HG03060 (cell line): ENCODE data around the gene SDHAF3.
"Not testable (repeated sequence)": the region's sequence is repeated elsewhere in the genome, so short reads cannot be mapped to it uniquely, and the experiment has no call there.

Source experiments
- ATAC-seq: cut with Tn5 transposase; IDR thresholded peaks from one replicate; pipeline ENCODE4 v1.9.1; 2021; ENCODE audit warnings: low read depth, moderate number of reproducible peaks; ENCODE audit not compliant: unreplicated experiment

Gene SDHAF3

DNA sequence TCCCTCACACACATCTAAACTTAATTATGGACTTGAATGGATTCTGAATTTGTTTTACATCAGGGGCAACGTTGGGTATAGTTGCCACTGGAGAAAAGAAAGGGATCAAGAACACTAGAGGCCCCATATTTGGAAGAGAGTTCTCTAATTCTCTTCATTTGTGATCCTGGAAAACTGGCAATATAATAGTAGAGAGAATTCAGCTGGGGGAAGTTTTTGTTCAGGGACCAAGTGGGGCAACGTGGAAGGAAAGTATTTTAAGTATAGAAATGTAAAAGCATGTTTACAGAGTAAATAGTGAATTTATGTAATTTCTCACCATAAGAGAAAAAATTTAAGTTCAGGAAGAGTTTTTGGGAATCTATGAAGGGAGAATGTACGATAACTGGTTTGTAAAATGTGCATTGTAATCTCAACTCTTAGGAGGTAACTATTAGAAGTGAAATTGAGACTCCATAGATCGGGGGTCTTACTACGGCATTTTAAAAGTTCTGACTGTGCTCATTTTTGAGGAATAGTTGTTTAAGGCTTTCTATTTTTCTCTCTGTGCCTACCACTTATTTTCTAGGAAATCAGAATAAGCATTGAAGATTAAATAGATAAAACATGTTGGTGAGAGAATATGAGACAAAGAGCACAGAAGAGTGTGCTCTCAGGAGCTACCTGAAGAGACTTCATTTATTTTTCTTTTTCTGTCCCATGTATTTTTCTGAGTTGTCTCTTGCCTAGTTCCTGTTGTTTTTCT, 3.4 kb downstream of the SDHAF3 start:
- ATAC-seq, result no peak

DNA sequence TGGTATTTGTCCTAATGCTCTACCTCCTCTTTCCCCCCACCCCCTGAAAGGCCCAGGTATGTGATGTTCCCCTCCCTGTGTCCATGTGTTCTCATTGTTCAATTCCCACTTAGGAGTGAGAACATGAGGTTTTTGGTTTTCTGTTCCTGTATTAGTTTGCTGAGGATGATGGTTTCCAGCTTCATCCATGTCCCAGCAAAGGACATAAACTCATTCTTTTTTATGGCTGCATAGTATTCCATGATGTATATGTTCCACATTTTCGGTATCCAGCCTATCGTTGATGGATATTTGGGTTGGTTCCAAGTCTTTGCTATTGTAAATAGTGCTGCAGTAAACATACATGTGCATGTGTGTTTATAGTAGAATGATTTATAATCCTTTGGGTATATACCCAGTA, 5.6 kb downstream of the SDHAF3 start:
- not testable (repeated sequence) for ATAC-seq

DNA sequence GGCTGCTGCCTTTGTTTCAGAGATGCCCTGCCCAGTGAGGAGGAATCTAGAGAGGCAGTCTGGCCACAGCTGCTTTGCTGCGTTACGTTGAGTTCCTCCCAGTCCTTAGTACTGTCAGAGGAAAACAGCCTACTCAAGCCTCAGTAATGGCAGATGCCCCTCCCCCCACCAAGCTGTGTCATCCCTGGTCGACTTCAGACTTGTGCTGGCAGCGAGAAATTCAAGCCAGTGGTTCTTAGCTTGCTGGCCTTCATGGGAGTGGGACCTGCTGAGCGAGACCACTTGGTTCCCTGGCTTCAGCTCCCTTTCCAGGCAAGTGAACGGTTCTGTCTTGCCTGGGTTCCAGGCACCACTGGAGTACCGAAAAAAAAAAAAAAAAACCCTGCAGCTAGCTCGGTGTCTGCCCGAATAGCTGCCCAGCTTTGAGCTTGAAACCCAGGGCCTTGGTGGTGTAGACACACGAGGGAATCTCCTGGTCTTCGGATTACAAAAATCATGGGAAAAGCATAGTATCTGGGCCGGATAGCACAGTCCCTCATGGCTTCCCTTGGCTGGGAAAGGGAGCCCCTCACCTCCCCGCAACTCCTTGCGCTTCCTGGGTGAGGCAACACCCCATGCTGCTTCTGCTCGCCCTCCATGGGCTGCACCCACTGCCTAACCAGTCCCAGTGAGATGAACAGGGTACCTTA, 9.1 kb downstream of the SDHAF3 start:
- no peak for ATAC-seq

DNA sequence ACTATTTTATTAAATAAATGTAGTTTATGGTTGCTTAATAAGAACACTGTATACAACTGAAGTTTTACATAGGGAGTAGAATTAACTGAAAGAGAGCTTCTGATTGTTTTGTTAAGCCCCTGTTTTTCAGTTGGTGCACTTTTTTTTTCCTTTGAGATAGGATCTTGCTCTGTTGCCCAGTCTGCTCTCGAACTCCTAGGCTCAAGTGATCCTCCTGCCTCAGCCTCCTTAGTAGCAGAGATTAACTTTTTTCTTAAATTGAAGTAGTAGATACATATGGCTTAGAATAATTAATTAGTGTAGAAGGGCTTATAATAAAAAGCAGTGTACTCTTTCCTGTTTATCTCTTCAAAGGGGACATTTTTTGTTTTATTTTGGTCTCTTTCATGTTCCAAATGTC, 11.2 kb downstream of the SDHAF3 start:
- ATAC-seq, result no peak

DNA sequence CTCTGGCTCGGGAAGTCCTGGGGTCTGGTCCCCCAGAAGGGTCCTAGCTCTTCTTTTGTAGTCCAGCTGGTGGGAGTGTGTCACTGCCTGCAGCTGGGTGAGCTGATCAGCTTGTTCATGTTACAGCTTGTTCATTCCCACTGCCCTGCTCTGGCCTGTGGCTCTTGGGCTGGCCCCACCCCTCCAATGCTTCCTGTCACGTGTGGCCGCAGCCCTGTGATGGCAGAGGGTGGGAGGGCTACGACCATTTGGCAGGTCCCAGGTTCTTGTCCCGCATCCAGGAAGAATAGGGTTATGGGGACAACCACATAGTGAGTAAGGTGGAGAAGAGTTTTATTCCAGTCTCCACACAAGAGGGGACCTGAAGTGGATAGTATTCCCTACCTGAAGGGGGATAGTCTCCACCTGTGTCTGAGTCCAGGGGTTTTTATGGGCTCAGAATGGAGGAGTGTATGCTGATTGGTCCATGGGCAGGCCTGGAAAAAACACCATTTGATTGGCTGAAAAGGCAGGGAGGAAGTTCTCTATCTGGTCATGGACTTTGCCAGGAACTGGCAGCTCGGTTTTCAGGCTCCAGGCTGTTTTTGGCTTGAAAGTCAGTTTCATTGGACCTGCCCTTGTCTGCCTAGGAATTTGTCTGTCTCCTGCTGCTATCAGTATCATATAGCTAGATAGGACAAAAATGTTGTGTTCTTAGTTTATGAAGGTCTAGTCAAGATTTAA, 13.1 kb downstream of the SDHAF3 start:
- ATAC-seq, result no peak

DNA sequence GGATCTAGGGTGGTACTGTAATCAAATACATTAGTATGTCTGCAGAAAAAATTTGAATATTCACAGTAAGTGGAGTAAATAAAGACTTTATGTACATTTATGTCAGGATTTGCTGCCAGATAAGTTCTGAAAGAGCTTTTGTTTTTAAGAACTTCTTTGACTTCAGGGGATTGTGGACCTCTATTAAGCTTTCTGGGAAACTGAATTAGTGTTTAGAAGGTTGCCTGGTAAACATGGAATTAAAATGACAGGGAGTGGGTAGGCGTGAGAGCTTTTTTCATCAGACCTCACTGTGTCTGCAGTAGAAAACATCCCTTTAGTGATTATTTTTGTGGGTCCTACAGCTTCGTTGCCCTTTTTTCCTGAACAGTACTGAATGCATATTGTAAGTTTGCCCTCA, 15.7 kb downstream of the SDHAF3 start:
- ATAC-seq, result no peak

DNA sequence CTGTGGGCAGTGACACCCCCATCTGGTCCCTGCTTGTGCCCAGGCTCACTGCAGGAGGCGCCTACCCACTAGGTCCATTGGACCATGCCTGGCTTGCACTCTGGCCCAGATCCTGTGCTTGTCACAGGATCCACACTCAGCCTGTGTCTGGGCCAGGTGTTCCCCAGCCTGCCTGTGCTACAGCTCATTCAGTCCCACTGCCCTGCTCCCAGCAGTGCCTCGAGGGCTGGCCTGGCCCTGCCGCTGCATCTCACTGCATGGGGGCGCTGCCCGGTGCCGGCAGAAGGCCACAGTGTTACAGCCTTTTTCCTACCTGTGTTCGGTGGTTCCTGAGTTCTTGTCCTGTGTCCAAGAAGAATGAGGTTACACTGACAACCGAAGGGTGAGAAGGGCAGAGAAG, 21.3 kb downstream of the SDHAF3 start:
- no peak for ATAC-seq

DNA sequence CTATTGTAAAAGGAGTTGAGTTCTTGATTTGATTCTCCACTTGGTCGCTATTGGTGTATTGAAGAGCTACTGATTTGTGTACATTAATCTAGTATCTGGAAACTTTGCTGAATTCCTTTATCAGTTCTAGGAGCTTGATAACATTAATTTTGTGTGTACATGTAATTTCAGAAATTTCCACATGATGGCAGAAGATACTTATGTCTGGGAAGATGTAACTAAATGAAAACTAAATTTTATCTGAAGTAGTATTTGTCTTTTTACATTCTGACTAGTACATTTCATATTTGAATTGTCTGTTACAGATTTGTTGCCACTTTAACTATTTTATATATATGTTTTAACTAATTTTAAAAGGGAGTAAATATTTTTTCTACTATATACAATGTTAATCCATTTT, 27.6 kb downstream of the SDHAF3 start:
- no peak for ATAC-seq

DNA sequence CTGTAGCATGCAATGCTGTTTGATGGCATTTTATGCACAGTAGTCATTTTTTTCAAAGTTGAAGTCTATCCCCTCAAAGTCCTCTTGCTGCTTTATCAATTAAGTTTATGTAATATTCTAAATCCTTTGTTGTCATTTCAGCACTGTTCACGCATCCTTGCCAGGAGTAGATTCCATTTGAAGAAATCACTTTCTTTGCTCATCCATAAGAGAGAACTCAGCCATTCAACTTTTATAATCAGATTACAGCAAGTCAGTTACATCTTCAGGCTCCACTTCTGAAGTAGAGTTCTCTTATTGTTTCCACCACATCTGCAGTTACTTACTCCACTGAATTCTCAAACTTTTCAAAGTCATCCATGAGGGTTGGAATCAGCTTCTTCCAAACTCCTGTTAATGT, 32.3 kb downstream of the SDHAF3 start:
- no peak for ATAC-seq

DNA sequence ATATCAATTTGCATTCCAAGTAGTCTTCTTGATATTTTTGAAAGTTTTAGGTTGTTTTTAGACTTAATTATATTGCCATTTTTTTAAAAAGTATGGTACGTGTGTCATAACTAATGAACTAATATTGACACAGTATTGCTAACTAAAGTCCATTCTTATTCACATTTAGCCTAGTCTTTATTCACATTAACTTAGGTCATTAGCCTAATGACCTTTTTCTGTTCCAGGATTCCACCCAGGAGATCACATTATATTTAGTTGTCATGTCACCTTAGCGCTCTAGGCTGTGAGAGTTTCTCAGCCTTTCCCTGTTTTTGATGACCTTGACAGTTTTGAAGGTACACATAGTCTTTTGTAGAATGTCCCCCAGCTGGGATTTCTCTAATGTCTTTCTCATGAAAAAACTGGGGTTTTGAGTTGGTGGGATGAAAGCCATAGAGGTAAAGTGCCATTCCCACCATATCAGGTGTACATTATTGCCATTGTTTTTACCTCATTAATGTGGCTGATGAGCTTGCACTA, 38.5 kb downstream of the SDHAF3 start:
- ATAC-seq, result no peak

DNA sequence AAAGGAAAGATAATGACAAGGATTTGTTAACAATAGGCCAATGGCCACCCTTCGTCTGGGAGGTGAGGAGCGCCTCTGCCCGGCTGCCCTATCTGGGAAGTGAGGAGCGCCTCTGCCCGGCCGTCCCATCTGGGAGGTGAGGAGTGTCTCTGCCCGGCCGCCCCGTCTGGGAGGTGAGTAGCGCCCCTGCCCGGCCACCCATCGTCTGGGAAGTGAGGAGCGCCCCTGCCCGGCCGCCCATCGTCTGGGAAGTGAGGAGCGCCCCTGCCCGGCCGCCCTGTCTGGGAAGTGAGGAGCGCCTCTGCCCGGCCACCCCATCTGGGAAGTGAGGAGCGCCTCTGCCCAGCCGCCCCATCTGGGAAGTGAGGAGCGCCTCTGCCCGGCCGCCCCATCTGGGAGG, 42.5 kb downstream of the SDHAF3 start:
- not testable (repeated sequence) for ATAC-seq

DNA sequence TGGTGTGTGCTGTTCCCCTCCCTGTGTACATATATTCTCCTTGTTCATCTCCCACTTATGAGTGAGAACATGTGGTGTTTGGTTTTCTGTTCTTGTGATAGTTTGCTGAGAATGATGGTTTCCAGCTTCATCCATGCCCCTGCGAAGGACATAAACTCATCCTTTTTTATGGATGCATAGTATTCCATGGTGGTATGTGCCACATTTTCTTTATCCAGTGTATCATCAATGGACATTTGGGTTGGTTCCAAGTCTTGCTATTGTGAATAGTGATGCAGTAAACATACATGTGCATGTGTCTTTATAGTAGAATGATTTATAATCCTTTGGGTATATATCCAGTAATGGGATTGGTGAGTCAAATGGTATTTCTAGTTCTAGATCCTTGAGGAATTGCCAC, 44.1 kb downstream of the SDHAF3 start:
- not testable (repeated sequence) for ATAC-seq

DNA sequence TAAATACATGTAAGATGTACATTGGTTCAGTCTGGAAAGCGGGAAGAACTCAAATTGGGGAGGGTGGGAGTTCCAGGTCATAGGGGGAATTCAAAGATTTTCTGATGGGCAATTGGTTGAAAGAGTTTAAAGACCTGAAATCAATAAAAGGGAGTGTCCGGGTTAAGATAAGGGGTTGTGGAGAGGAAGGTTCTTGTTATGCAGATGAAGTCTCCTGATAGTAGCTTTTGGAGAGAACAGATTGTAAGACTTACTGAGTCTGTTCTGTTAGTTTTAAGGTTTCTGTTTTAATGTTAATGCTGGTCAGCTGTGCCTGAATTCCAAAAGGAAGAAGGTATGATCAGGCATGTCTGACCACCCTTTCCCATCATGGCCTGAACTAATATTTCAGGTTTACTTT, 48.8 kb downstream of the SDHAF3 start:
- no peak for ATAC-seq

DNA sequence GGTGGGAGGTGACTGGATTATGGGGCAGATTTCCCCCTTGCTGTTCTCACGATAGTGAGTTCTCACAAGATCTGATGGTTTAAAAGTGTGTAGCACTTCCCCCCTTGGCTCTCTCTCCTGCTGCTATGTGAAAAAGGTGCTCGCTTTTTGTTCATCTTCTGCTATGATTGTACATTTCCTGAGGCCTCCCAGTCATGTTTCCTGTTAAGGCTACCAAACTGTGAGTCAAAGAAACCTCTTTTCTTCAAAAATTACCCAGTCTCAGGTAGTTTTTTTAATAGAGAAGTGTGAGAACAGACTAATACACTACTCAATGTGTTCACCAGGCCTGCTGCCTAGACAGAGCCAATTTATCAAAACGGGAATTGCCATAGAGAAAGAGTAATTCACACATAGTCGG, 49.7 kb downstream of the SDHAF3 start:
- no peak for ATAC-seq

DNA sequence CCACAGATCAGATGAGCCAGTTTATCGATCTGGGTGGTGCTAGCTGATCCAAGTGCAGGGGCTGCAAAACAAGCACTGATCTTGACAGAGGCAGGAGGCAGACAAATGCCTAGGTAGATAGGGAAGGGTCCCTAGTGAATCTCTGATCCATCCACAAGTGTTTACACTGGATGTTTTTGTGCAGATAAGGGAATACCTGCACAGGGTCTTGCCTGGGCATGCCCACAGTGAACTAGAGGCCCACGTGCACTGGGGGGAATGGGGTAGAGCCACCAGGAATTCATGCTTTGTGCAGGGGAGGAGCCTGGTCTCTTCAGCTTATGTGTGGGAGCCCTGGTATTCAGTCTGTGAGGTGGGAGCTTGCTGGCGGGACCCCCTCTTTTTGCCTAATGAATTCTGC, 50.3 kb downstream of the SDHAF3 start:
- no peak for ATAC-seq

DNA sequence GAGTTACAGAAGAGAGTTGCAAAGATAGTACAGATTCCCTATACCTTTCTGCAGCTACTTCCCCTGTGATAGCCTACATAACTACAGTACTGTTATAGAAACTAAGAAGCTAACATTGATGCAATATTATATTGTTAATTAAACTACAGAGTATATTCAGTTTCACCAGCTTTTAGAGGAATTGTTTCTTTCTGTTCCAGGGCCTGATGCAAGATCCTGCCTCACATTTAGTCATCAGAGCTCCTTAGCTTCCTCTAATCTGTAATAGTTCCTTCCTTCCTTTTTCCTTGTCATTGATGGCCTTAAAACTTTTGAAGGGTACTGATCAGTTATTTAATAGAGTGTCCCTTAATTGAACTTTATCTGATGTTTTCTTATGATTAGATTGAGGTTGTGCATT, 56.8 kb downstream of the SDHAF3 start:
- no peak for ATAC-seq

DNA sequence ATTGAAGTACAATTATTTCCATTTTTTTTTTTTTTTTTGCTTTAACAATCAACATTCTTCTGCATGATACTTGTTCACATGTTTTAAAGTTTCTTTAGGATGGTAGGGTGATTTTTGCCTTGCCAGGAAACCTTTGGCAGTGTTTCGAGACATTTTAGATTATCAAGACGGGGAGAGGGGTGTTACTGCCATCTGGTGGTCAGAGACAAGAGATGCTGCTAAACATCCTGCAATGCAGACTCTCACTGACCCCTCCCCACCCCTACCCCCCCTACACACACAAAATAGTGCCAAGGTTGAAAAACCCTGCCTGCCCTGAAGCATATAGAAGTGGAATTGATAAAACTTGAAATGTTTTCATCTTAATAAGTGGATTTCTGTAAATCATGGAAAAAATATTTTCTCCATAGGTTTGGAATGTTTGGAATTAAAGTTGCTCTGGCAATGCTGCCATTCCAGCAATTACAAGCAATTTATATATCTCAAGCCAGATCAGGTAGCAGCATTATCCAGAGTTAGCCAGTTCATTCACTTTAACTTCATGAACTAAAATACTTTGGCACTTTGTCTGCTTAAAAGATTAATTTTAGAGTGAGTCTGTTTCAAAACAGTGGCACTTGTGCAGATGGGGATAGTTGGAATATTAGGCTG, 62.1 kb downstream of the SDHAF3 start:
- no peak for ATAC-seq

DNA sequence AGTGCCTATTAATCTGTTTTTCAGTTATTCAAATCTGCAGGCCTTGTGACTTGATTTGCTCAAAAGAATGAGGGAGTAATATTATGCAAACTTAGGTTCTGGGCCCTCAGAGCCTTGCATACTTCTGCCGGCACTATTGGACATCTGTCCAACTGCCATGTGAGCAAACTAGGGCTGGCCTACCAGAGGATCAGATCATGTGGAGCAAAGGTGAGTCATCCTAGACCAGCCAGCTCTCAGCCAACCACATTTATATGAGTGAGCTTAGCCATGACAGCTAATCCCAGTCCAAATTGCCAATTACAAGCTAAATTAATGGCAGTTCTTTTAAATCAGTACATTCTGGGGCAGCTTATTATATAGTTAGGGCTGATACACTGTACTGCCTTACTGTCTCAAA, 69.6 kb downstream of the SDHAF3 start:
- ATAC-seq, result no peak

DNA sequence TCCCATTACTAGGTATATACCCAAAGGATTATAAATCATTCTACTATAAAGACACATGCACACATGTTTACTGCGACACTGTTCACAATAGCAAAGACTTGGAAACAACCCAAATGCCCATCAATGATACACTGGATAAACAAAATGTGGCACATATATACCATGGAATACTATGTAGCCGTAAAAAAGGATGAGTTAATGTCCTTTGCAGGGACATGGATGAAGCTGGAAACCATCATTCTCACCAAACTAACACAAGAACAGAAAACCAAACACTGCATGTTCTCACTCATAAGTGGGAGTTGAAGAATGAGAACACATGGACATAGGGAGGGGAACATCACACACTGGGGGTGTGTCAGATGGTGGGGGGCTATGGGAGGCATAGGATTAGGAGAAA, 78.7 kb downstream of the SDHAF3 start:
- not testable (repeated sequence) for ATAC-seq

DNA sequence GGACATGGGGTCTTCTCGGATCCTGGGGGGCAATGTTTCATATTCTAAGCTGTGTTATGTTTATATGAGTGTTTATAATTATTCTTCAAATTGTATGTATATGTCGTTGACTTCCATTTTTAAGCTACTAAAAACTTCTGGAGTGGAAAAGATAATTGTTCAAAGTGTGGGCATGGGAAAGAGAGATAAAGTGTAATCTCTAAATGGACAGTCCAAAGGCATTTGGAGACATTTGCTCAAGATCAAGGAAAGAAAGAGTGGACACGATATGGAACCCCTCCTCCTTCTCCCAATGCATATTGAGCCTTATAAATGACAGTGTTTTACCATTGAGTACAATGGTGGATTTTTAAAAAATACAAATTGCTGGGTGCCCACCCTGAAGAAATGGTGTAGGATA, 81.1 kb downstream of the SDHAF3 start:
- ATAC-seq, result no peak

DNA sequence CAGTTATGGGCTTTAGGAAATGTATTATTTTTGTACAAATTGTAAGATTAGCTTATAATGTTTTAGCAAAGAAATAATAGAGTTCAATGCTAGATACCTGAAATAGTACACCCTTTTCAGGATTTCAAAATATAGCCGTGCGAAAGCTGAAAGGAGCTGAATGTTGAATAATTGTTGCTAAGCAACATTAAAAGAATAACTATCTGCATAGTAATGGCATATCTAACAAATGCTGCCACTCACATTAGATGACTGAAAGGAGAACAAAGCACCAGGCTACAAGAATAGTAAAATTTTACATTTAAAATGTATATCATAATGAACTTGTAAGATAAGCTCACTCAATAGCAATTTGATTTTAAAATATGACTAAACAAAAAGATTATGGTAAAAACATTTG, 82.5 kb downstream of the SDHAF3 start:
- no peak for ATAC-seq
